ENCODE measurements around the gene TBC1D8. TPM values are rescaled to one million over a fixed set of nuclear protein-coding genes. Genes with fewer than 3 reads are reported as not detected.

TBC1D8 gene
- total and polyA plus RNA-seq, 2 of the 13 experiments (the other 11 are each of a cell fraction or from before 2014, with no cell fraction given) = 45.1 to 95.4 TPM

GRCh38 chr2:101116841-101117552 lies 34.2 kb downstream of the TBC1D8 start (continued):
- TF ChIP-seq TFAP4 (IDR thresholded peaks at IDR 0.05; ENCODE audit: borderline replicate concordance, low read depth) (peak; percentile 90), ZNF180 (CRISPR knock-in tag; IDR thresholded peaks at IDR 0.05; ENCODE audit: borderline replicate concordance, low read depth) (no peak), SRSF9 (IDR thresholded peaks at IDR 0.05; ENCODE audit: borderline replicate concordance, insufficient read depth, low read depth, low read length, poor library complexity, severe bottlenecking) (no peak), HINFP (CRISPR knock-in tag; IDR thresholded peaks at IDR 0.05; ENCODE audit: low read depth) (peak; percentile 49), SRY (CRISPR knock-in tag; IDR thresholded peaks at IDR 0.05) (no peak), KLF12 (CRISPR knock-in tag; IDR thresholded peaks at IDR 0.05; ENCODE audit: borderline replicate concordance) (no peak), HDAC6 (IDR thresholded peaks at IDR 0.05; ENCODE audit: low read depth, low read length) (0 out of 2 replicates have a peak, but pooled peaks have one; percentile 58), ZNF18 (CRISPR knock-in tag; IDR thresholded peaks at IDR 0.05; ENCODE audit: insufficient replicate concordance) (peak; percentile 89), ZSCAN20 (CRISPR knock-in tag; IDR thresholded peaks at IDR 0.05; ENCODE audit: borderline replicate concordance) (0 out of 2 replicates have a peak, but pooled peaks have one; percentile 64), SKI (IDR thresholded peaks at IDR 0.05; ENCODE audit: partially characterized antibody) (peak; percentile 97), NCOA2 (CRISPR knock-in tag; IDR thresholded peaks at IDR 0.05) (peak; percentile 98), ZNF766 (CRISPR knock-in tag; IDR thresholded peaks at IDR 0.05; ENCODE audit: borderline replicate concordance) (peak; percentile 66; the same call in 1 of the 2 replicates), SP1 (IDR thresholded peaks at IDR 0.05) (no peak), SP1 (CRISPR knock-in tag; IDR thresholded peaks at IDR 0.05) (no peak; the same call in none of the 2 replicates), ZNF687 (CRISPR knock-in tag; IDR thresholded peaks at IDR 0.05) (peak; percentile 75), FUBP1 (CRISPR knock-in tag; IDR thresholded peaks at IDR 0.05; ENCODE audit: borderline replicate concordance) (no peak), SRF (IDR thresholded peaks at IDR 0.05; ENCODE audit: low read depth, low read length) (peak; percentile 80), KDM5B (CRISPR knock-in tag; IDR thresholded peaks at IDR 0.05; ENCODE audit: borderline replicate concordance) (0 out of 2 replicates have a peak, but pooled peaks have one; percentile 35)

Measured in HepG2 (cell line).